Kidney (tissue), 14 donors: ENCODE data around the gene ARL5C. TPM values are rescaled to one million over a fixed set of nuclear protein-coding genes. Genes with fewer than 3 reads are reported as not detected.
A peak's percentile ranks its signal among the peaks of the same experiment; 100 is the strongest.

Experiments
- DNase-seq, 5 donors: peaks; one replicate each; pipeline ENCODE4 v3.0.0-alpha.2; 2013 to 2020
- FAIRE-seq: peaks from 2 replicates; lab custom pipeline; 2012; peaks lifted over from hg19 to GRCh38; lab: Jason Lieb, UNC
- H3K27ac ChIP-seq, 2 donors: one replicate each; pipeline ENCODE4 v1.7.0; 2013; ENCODE audit warnings: low read depth in 2 of 2, low read length in 2 of 2, inconsistent platforms in 1 of 2
- H3K27me3 ChIP-seq: one replicate; pipeline ENCODE4 v1.7.1; 2013; ENCODE audit warnings: low read length, inconsistent platforms; ENCODE audit not compliant: control insufficient read depth, insufficient read depth
- H3K36me3 ChIP-seq, 3 donors: one replicate each; pipeline versions ENCODE4 v1.7.0 to v1.7.1; 2013; ENCODE audit warnings: low read length in 3 of 3, control low read depth in 1 of 3, inconsistent platforms in 1 of 3; ENCODE audit not compliant: insufficient read depth in 3 of 3, control insufficient read depth in 2 of 3
- H3K4me1 ChIP-seq, 3 donors: one replicate each; pipeline versions ENCODE4 v1.7.0 to v1.7.1; 2013; ENCODE audit warnings: low read length in 3 of 3, inconsistent platforms in 1 of 3, low read depth in 1 of 3; ENCODE audit not compliant: control insufficient read depth in 2 of 3, insufficient read depth in 2 of 3
- H3K4me3 ChIP-seq, 3 donors: one replicate each; pipeline versions ENCODE4 v1.7.0 to v1.8.1; 2013; ENCODE audit warnings: low read length in 3 of 3, control low read depth in 1 of 3, inconsistent platforms in 1 of 3
- H3K9ac ChIP-seq, 3 donors: one replicate each; pipeline versions ENCODE4 v1.7.0 to v1.7.1; 2013; ENCODE audit warnings: low read length in 3 of 3, control low read depth in 1 of 3, inconsistent platforms in 1 of 3
- H3K9me3 ChIP-seq, 3 donors: one replicate each; pipeline versions ENCODE4 v1.7.0 to v1.7.1; 2013; ENCODE audit warnings: low read length in 3 of 3, control low read depth in 1 of 3, inconsistent platforms in 1 of 3; ENCODE audit not compliant: control insufficient read depth in 2 of 3, insufficient read depth in 1 of 3
- CTCF ChIP-seq: IDR thresholded peaks from 3 replicates; pipeline ENCODE4 v1.5.1; 2012; ENCODE audit warnings: mild to moderate bottlenecking, moderate library complexity, borderline replicate concordance; ENCODE audit not compliant: insufficient read depth; ENCODE audit errors: extremely low read depth
- intact Hi-C: fragments of 100-400 bp; cut with DNase I; formaldehyde crosslinking; loops from one replicate; pipeline ENCODE4 v1.11.1; 2022
- polyA plus RNA-seq: library from polyadenylated mRNA; stranded (reverse); fragments of 350-450 nt; fragmentation: Illumina TruSeq; extraction: RNeasy Lipid Tissue Mini Kit (QIAGEN cat#74804); gene quantifications from one replicate; pipeline ENCODE4 v1.2.3, GENCODE V29; 2014; ENCODE audit warnings: low read depth, low replicate concordance; ENCODE audit not compliant: insufficient read depth
- total RNA-seq: library from RNA; stranded (reverse); fragmentation: NEBNext Ultra II Directional; extraction: Animal tissue kit (Norgen Biotek cat#: 25700); gene quantifications from one replicate; pipeline ENCODE4 v1.2.1, GENCODE V29; 2021
- donor health status: control.
- donor health status: control.
- donor health status: control.
- donor health status: control.
- donor health status: control.
- donor health status: DM: yes; HTN: yes; CAD: no.
- donor health status: Normal renal cell carcinoma (clear cell type).

The ARL5C gene
- total and polyA plus RNA-seq, 2 donors from 2014 or later, result not detected

GRCh38 chr17:39212195-39212810 is 46.3 kb upstream of the ARL5C start:
- Histone ChIP-seq H3K27me3 (no peaks in the 10 kb centered on the region), H3K27ac (no peak overlapping the region), H3K4me3 (no peak overlapping the region), H3K36me3 (no peaks in the 10 kb centered on the region), H3K9me3 (no peaks in the 10 kb centered on the region), H3K4me1 (peaks cover 0 to 15% (median 0%) of the 10 kb centered on the region in 3 donors), H3K9ac (no peak overlapping the region)
- FAIRE-seq (no peak), DNase-seq (peak in 1 of 5 donors; percentile 50)
- no peak for TF ChIP-seq CTCF
- intact Hi-C loops, result no loop called here

- Histone ChIP-seq H3K9me3 (no peaks in the 10 kb centered on the region), H3K36me3 (peaks cover 0 to 2% (median 1%) of the 10 kb centered on the region in 3 donors), H3K9ac (no peak overlapping the region), H3K4me3 (peak overlapping the region in 1 of 3 donors; percentile 37), H3K27ac (no peak overlapping the region), H3K27me3 (no peaks in the 10 kb centered on the region), H3K4me1 (peaks cover 0 to 15% (median 0%) of the 10 kb centered on the region in 3 donors)
- TF ChIP-seq CTCF, result no peak
- no peak for DNase-seq
- FAIRE-seq, result no peak
- intact Hi-C loops, result no loop called here
Measured at GRCh38 chr17:39210093-39210434, 44.1 kb upstream of the ARL5C start.

- no peak for TF ChIP-seq CTCF
- Histone ChIP-seq H3K36me3 (peaks cover 0 to 8% (median 5%) of the 10 kb centered on the region in 3 donors), H3K27ac (no peak overlapping the region), H3K4me3 (peak overlapping the region in 1 of 3 donors; percentile 37), H3K9ac (no peak overlapping the region), H3K4me1 (peaks cover 0 to 15% (median 0%) of the 10 kb centered on the region in 3 donors), H3K27me3 (no peaks in the 10 kb centered on the region), H3K9me3 (no peaks in the 10 kb centered on the region)
- FAIRE-seq (no peak), DNase-seq (peak; percentile 69 to 92 (median 76))
- intact Hi-C loops, result no loop called here
Measured at GRCh38 chr17:39209317-39210092, 43.5 kb upstream of the ARL5C start.
